Dermis microvascular lymphatic vessel endothelial cell (primary cell): ENCODE results near the gene GRB14. TPM values are rescaled to one million over a fixed set of nuclear protein-coding genes. Genes with fewer than 3 reads are reported as not detected.
"Not testable (repeated sequence)": the region's sequence is repeated elsewhere in the genome, so short reads cannot be mapped to it uniquely, and the experiment has no call there.

Source experiments
- DNase-seq, 2 donors: peaks; one replicate each; pipeline versions ENCODE4 v3.0.0 to v3.0.0-alpha.2; 2010; ENCODE audit warnings: low read depth in 2 of 2
- total RNA-seq: library from RNA; depleted of rRNA; stranded (reverse); fragments of >200 nt; gene quantifications from 2 replicates; pipeline ENCODE4 v1.2.1, GENCODE V29; 2014

Gene GRB14
- total RNA-seq, 1 donor from 2014 or later, result 0.64 TPM

GRCh38 chr2:164558450-164558849, 62.8 kb downstream of the GRB14 start:
- no peak for DNase-seq

- no peak for DNase-seq
Measured at GRCh38 chr2:164554487-164554886, 66.8 kb downstream of the GRB14 start.

DNA sequence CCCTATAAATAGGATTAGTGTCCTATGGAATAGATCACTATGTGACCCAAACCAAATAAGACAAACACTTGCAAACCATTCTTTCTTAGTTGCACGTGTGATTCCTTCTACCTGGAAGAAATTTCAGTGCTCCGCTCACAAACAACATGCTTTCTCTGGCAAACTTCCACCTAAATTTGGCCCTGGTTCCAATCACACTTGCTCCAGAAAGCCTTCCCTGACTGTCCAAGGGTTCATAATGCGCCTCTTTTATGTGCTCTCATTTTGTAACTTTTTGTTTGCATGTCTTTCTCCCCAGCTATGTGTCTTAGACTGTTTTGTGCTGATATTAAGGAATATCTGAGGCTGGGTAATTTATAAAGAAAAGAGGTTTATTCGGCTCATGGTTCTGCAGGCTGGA, 69.8 kb downstream of the GRB14 start:
- no peak for DNase-seq

DNA sequence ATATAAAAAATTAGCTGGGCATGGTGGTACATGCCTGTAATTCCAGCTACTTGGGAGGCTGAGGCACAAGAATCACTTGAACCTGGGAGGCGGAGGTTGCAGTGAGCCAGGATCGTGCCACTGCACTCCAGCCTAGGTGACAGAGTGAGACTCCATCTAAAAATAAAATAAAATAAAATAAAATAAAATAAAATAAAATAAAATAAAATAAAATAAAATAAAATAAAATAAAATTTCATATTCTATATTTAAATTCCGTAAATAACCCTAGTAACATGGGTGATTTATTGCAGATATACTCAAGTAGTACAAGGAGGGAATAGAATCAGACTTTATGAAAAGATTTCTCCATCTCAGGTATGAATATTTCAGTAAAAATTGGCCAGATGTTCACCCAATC, 71.6 kb downstream of the GRB14 start:
- not testable (repeated sequence) for DNase-seq

GRCh38 chr2:164545484-164545883, 75.8 kb downstream of the GRB14 start:
- no peak for DNase-seq

GRCh38 chr2:164542581-164543021, 78.7 kb downstream of the GRB14 start:
- peak; percentile 34 to 73 for DNase-seq

DNA sequence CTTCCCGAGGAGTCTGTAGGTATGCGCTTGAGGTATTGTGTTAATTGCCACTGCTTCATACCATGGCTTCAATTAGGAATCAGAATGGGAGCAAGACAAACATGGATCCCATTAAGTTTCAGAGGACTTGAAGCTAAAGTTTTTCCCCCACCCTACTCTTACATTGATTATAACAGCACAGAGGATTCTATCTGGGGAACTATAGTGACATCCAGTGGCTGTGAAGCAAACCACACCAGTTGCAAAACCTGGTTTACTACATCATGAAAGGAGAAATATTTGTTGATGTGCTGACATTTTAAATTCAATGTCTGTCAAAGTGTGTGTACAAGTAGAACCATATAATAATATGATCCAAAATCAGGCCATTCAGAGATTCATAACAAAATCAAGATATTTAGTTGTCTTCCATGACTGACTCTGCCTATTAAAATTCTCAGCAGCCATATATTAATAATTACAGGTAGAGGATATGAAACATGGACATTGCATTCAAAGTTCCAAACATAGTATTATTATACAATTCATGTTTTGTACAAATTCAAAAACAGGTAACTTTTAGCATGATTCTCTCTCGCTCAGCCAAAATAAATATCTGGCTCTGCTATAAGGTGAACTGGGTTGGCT, 82.9 kb downstream of the GRB14 start:
- DNase-seq, result peak; percentile 15 to 68

- DNase-seq, result no peak
Measured at GRCh38 chr2:164535280-164536025, 85.8 kb downstream of the GRB14 start.

- no peak for DNase-seq
Measured at GRCh38 chr2:164530464-164530863, 90.8 kb downstream of the GRB14 start.

DNA sequence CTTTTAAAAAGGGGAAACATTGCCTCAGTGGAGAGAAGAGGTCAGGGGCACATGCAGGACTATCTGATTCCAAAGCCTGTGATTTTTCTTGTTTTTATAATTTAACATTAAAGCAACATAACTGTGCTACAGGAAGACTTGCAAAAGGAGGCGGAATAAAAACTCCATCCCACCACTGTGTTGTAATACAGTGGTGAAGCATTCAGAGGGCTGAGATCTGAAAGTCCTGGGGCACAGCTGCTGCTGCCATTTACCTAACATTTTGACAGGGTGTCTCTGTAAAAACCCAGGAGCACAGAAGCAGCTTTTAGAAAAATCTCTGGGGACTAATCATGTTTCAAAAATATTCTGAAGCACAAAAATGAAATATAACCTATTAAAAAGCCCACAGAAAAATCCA, 97.6 kb downstream of the GRB14 start:
- no peak for DNase-seq

DNA sequence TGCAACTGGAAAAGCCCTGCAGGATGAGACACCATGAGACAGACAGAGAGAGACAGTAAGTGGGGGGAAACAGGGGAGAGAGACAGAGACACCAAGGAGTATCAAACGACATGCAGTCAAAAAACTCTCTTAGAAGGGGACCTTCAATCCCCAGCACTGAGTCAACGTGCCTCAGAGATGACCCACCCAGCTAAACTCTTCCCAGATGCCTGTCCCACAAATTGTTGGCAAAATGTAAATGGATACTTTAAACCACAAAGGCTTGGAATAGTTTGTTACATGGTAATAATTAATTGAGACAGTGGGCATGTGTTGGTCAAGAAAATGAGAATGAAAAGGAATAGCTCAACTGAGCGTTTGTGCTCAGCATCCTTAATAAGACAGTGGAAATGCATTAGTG, 98.3 kb downstream of the GRB14 start:
- DNase-seq, result no peak

DNA sequence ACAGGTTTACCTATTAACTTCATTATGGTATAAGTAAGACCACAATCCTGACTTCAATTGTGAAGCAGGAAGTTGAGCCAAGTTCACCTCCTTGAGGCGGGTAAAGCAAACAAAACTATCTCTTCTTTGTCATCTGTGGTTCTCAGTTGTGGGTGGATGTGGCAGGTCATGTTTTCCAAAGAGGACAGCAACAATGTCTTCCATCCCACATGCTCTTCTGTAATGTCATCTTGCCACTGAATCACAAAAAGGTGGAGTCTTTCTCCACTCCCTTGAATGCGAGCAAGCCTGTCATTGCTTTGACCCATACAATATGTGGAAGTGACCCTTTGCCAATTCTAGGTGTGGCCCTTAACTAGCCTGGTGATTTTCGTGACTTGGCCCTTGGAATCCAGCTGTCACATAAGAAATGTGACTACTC, 98.7 kb downstream of the GRB14 start:
- DNase-seq, result no peak

DNA sequence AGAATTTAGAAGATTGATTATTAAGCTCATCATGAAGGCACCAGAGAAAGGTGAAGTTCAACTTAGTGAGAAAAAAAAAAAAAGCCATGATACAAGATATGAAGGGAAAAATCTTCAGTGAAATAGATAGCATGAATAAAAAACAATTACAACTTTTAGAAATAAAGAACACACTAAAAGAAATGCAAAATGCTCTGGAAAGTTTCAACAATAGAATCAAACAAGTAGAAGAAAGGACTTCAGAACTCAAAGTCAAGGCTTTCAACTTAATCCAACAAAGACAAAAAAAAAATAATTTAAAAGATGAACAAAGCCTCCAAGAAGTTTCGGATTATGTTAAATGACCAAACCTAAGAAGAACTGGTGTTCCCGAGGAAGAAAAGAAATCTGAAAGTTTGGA, 105.5 kb downstream of the GRB14 start:
- no peak for DNase-seq

- DNase-seq, result peak in 1 of 2 donors; percentile 18
Measured at GRCh38 chr2:164515030-164515429, 106.3 kb downstream of the GRB14 start.

GRCh38 chr2:164514491-164514890, 106.8 kb downstream of the GRB14 start:
- peak in 1 of 2 donors; percentile 66 for DNase-seq

- no peak for DNase-seq
Measured at GRCh38 chr2:164512871-164513270, 108.4 kb downstream of the GRB14 start.

GRCh38 chr2:164511738-164512137, 109.5 kb downstream of the GRB14 start:
- no peak for DNase-seq

DNA sequence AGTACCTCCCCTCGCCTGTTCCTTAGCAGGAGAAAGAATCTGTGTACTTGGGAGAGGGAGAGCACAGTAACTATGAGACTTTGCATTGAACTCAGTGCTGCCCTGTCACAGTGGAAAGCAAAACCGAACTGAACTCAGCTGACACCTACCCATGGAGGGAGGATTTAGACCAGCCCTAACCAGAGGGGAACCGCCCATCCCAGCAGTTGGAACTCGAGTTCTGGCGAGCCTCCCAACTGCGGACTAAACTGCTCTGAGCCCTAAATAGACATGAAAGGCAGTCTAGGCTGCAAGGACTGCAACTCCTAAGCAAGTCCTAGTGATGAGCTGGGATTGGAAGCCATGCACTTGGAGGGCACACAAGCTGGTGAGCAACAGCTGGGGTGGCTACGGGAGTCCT, 110.4 kb downstream of the GRB14 start:
- DNase-seq, result no peak

- peak in 1 of 2 donors; percentile 6 for DNase-seq
Measured at GRCh38 chr2:164509137-164509877, 112.0 kb downstream of the GRB14 start.

DNA sequence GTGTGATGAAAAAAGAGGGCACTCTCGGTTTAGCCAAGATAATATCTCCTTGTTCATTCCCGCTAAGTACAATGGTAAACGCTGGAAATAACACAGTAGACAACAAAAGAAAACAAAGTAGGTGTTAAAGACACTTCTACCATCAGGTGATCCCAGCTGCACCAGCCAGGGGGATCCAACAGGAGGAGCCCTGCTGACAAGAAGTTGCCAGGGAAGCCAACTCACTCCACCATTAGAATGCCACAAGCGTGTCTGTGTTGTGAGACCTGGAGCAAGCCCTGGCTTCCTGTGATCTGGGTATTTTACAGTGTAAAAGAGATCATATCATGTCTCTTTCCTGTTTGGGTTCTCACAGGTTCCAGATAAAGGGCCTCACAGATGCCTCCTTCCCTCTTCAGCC, 117.0 kb downstream of the GRB14 start:
- DNase-seq, result peak in 1 of 2 donors; percentile 28

DNA sequence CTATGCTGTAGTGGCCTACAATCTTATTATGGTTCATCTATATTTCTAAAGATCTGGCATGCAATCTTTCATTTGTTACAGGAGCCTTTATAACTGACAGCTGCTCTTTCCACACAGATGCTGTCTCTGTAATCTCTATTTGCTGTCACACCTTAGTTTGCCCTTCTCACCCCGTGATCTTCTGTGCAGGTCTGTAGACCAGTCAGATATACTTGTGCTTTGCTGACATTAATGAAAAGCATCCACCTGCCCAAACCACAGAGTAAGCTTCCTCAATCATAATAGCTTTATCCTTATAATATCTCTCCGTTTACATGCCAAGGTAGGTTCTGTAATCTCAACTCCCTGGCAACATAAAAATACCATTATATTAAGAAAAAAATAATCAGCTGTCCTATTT, 122.4 kb downstream of the GRB14 start:
- no peak for DNase-seq

DNA sequence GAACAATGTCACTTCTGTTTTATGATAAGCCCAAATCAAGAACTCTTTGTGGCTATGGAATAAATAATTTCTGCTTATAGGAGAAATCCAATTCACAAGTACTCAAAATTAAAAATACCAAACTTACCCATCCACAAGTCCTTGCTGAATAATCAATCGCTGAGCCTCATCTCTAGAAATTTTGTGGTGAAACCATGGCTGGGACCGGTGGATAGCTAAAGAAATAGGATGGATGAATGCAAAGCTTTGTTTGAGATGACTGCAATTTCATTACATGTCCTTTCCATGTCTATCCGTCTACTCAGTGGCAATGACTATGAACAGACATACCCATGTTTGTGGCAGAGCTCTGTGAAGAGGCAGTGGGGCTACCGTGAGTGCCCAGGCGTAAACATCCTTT, 124.4 kb downstream of the GRB14 start:
- DNase-seq, result no peak
